GM19324 (cell line): ENCODE data around the gene ADAD2.

Experiments
- ATAC-seq: cut with Tn5 transposase; IDR thresholded peaks from one replicate; pipeline ENCODE4 v1.9.1; 2021; ENCODE audit warnings: mild to moderate bottlenecking, moderate library complexity; ENCODE audit not compliant: unreplicated experiment, low FRiP score

ADAD2 gene

GRCh38 chr16:84176192-84177053 is 14.5 kb upstream of the ADAD2 start:
- ATAC-seq: no peak

- ATAC-seq: no peak
These were observed 13.2 kb upstream of the ADAD2 start for GRCh38 chr16:84177741-84178073.

GRCh38 chr16:84178146-84178765 is 12.7 kb upstream of the ADAD2 start:
- no peak for ATAC-seq

GRCh38 chr16:84178892-84179611 is 11.9 kb upstream of the ADAD2 start:
- ATAC-seq: no peak

- ATAC-seq: no peak
These were observed 11.2 kb upstream of the ADAD2 start for GRCh38 chr16:84179612-84180320.

GRCh38 chr16:84180519-84181140 is 10.3 kb upstream of the ADAD2 start:
- no peak for ATAC-seq

- no peak for ATAC-seq
These were observed 9.6 kb upstream of the ADAD2 start for GRCh38 chr16:84181144-84181915.

- ATAC-seq: no peak
These were observed 8.9 kb upstream of the ADAD2 start for GRCh38 chr16:84182104-84182503.

- ATAC-seq: no peak
These were observed 8.0 kb upstream of the ADAD2 start for GRCh38 chr16:84182680-84183571.

GRCh38 chr16:84183572-84183875 is 7.4 kb upstream of the ADAD2 start:
- no peak for ATAC-seq

- ATAC-seq: no peak
These were observed 6.9 kb upstream of the ADAD2 start for GRCh38 chr16:84183911-84184591.

GRCh38 chr16:84184775-84185174 is 6.2 kb upstream of the ADAD2 start:
- ATAC-seq: no peak

- peak; percentile 79 for ATAC-seq
These were observed 4.1 kb upstream of the ADAD2 start, which contains the start of gene TAF1C for GRCh38 chr16:84186685-84187437. Gene TAF1C (minus strand): TSS chr16:84187057. CDS start chr16:84184988, 2,069 bp downstream.

- ATAC-seq: no peak
These were observed 509 bp downstream of the ADAD2 start for GRCh38 chr16:84191466-84191865.

GRCh38 chr16:84193480-84193879 is 2.5 kb downstream of the ADAD2 start:
- no peak for ATAC-seq

GRCh38 chr16:84194018-84194417 is 3.1 kb downstream of the ADAD2 start:
- ATAC-seq: no peak

- no peak for ATAC-seq
These were observed 3.7 kb downstream of the ADAD2 start for GRCh38 chr16:84194470-84195200.
